ENCODE data around the gene FSD1. TPM values are rescaled to one million over a fixed set of nuclear protein-coding genes. Genes with fewer than 3 reads are reported as not detected.

Gene FSD1
- total and polyA plus RNA-seq, 9 of the 15 experiments (the other 6 are each of a cell fraction or from before 2014, with no cell fraction given): 0.11 to 1.9 (median 0.94) TPM; not detected in 1

GRCh38 chr19:4267101-4267900 lies 37.1 kb upstream of the FSD1 start (continued):
- TF ChIP-seq ESRRA (IDR thresholded peaks at IDR 0.05; ENCODE audit: borderline replicate concordance, low read depth) (no peak; the same call in 1 of the 2 replicates), ZNF133 (CRISPR knock-in tag; IDR thresholded peaks at IDR 0.05) (no peak), HDAC3 (IDR thresholded peaks at IDR 0.05; ENCODE audit: borderline replicate concordance, partially characterized antibody) (no peak), PYGO2 (tag; IDR thresholded peaks at IDR 0.05) (no peak), MCM3 (IDR thresholded peaks at IDR 0.05) (no peak), LARP7 (IDR thresholded peaks at IDR 0.05) (0 out of 2 replicates have a peak, but pooled peaks have one; percentile 39), ZNF282 (CRISPR knock-in tag; IDR thresholded peaks at IDR 0.05) (no peak), ARNT (IDR thresholded peaks at IDR 0.05) (peak in 1 of 2 experiments; percentile 54; a peak in 1 of 4 replicates), RB1 (IDR thresholded peaks at IDR 0.05; ENCODE audit: low read depth) (peak; percentile 28; the same call in 1 of the 2 replicates), SMC3 (conservative IDR thresholded peaks at IDR 0.05; ENCODE audit: insufficient read depth, low read depth, low read length) (peak; percentile 77), ZNF3 (CRISPR knock-in tag; IDR thresholded peaks at IDR 0.05) (no peak), POU5F1 (IDR thresholded peaks at IDR 0.05; ENCODE audit: borderline replicate concordance, low read depth, low read length, partially characterized antibody) (no peak), ZNF780A (CRISPR knock-in tag; IDR thresholded peaks at IDR 0.05) (no peak), ZNF75A (CRISPR knock-in tag; IDR thresholded peaks at IDR 0.05) (no peak), ARID3B (CRISPR knock-in tag; IDR thresholded peaks at IDR 0.05; ENCODE audit: borderline replicate concordance) (no peak), ZNF124 (CRISPR knock-in tag; IDR thresholded peaks at IDR 0.05) (no peak), HDAC1 (IDR thresholded peaks at IDR 0.05) (peak in 1 of 2 experiments; percentile 38; a peak in 1 of 4 replicates), RBM22 (IDR thresholded peaks at IDR 0.05; ENCODE audit: low read depth, low read length, poor library complexity, severe bottlenecking) (peak; percentile 30), WHSC1 (IDR thresholded peaks at IDR 0.05; ENCODE audit: low read length) (no peak), POLR2G (IDR thresholded peaks at IDR 0.05; ENCODE audit: low read depth, low read length) (peak; percentile 44), CC2D1A (IDR thresholded peaks at IDR 0.05) (peak; percentile 85), ETV1 (tag; conservative IDR thresholded peaks at IDR 0.05; ENCODE audit: low read depth) (no peak), TBL1XR1 (IDR thresholded peaks at IDR 0.05; ENCODE audit: low read length in 2 of 2) (no peak), SRSF1 (IDR thresholded peaks at IDR 0.05; ENCODE audit: low read depth, low read length) (no peak), MCM7 (IDR thresholded peaks at IDR 0.05) (no peak), THRAP3 (IDR thresholded peaks at IDR 0.05; ENCODE audit: borderline replicate concordance) (0 out of 2 replicates have a peak, but pooled peaks have one; percentile 56)
- TF ChIP-seq, protein P1, sequence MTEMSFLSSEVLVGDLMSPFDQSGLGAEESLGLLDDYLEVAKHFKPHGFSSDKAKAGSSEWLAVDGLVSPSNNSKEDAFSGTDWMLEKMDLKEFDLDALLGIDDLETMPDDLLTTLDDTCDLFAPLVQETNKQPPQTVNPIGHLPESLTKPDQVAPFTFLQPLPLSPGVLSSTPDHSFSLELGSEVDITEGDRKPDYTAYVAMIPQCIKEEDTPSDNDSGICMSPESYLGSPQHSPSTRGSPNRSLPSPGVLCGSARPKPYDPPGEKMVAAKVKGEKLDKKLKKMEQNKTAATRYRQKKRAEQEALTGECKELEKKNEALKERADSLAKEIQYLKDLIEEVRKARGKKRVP (CRISPR knock-in tag; IDR thresholded peaks at IDR 0.05): no peak
- TF ChIP-seq, protein P2, sequence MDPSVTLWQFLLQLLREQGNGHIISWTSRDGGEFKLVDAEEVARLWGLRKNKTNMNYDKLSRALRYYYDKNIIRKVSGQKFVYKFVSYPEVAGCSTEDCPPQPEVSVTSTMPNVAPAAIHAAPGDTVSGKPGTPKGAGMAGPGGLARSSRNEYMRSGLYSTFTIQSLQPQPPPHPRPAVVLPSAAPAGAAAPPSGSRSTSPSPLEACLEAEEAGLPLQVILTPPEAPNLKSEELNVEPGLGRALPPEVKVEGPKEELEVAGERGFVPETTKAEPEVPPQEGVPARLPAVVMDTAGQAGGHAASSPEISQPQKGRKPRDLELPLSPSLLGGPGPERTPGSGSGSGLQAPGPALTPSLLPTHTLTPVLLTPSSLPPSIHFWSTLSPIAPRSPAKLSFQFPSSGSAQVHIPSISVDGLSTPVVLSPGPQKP (CRISPR knock-in tag; IDR thresholded peaks at IDR 0.05): no peak
